ENCODE results near the gene C2CD4B. TPM values are rescaled to one million over a fixed set of nuclear protein-coding genes. Genes with fewer than 3 reads are reported as not detected.

Gene C2CD4B
- total RNA-seq, 1 experiment from 2014 or later: 0.13 TPM

DNA sequence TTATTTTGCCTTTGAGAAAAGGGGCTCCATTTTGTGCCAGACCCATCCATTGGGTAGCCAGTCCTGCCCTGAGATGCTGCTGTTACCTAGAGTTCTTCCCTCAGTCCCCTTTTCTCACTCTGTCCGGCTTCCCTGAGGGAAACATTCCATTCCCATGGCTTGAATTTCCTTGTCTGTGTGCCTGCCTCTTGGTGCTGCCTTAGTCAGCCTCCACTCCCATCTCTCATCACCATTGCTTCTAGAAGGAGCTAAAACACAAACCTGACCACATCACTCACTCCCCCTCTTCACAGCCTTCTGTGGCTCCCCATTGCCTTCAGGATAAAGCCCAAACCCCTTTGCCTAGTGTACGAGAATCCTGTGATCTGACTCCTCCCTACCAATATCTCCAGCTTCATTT lies 25.2 kb upstream of the C2CD4B start:
- H3K4me3 Mint-ChIP-seq: no peak overlapping the region

More for the DNA sequence above, 25.2 kb upstream of the C2CD4B start:
- no peak overlapping the region for H2BK20ac ChIP-seq (ENCODE audit: low read depth, low read length, poor library complexity, severe bottlenecking)
- H3K4ac ChIP-seq (ENCODE audit: low read depth, low read length): no peak overlapping the region
- peak overlapping the region in 1 of 3 experiments; percentile 8; a peak in 1 of 7 replicates for H3K27ac Mint-ChIP-seq
- no peak overlapping the region for H2BK120ac ChIP-seq (ENCODE audit: low read depth, low read length, poor library complexity, severe bottlenecking)
- no peak for TF ChIP-seq CTCF (conservative IDR thresholded peaks at IDR 0.05)
- no peaks in the 10 kb centered on the region for H3K79me1 ChIP-seq (ENCODE audit: insufficient read depth, low read depth, low read length, poor library complexity, severe bottlenecking)
- H2BK5ac ChIP-seq (ENCODE audit: insufficient read length, low read length): no peak overlapping the region
- H2BK15ac ChIP-seq (ENCODE audit: low read depth, low read length): no peak overlapping the region
- no peak overlapping the region for H2AK5ac ChIP-seq (ENCODE audit: insufficient read length, low read length)
- H3K4me1 ChIP-seq (ENCODE audit: insufficient read depth, low read length): no peaks in the 10 kb centered on the region
- no peaks in the 10 kb centered on the region for H3K23me2 ChIP-seq (ENCODE audit: insufficient read length, low read depth, low read length, poor library complexity, severe bottlenecking)
- no peak for DNase-seq
- no peak overlapping the region for H2AFZ ChIP-seq (ENCODE audit: low read length)
- no peaks in the 10 kb centered on the region for H3K79me2 ChIP-seq (ENCODE audit: insufficient read depth, low read length)
- H3K9me3 ChIP-seq (ENCODE audit: control insufficient read depth, low read depth, low read length): no peaks in the 10 kb centered on the region
- no peak overlapping the region for H4K91ac ChIP-seq (ENCODE audit: insufficient read length, low read depth, low read length)
- no peaks in the 10 kb centered on the region for H4K20me1 ChIP-seq (ENCODE audit: control insufficient read depth, insufficient read depth, insufficient read length)
- H4K8ac ChIP-seq (replicated peaks; ENCODE audit: insufficient read length, low read depth, low read length): no peak overlapping the region
- peaks cover 7 to 8% of the 10 kb centered on the region in 2 experiments for H3K4me1 Mint-ChIP-seq
- no peak overlapping the region for H2BK12ac ChIP-seq (ENCODE audit: insufficient read length, low read depth, low read length)
- H3K9me3 Mint-ChIP-seq: peaks cover 0 to 5% of the 10 kb centered on the region in 2 experiments; a peak in 2 of 5 replicates
- no peak overlapping the region for H3K23ac ChIP-seq (ENCODE audit: insufficient read length, low read depth, low read length)
- no peak overlapping the region for H4K5ac ChIP-seq (ENCODE audit: insufficient read length, low read depth, low read length)
- H3K27ac ChIP-seq (ENCODE audit: insufficient read length, low read depth, low read length): no peak overlapping the region
- H3K18ac ChIP-seq (ENCODE audit: insufficient read length, low read depth, low read length): no peak overlapping the region
- H3K9ac ChIP-seq (ENCODE audit: extremely low read depth, insufficient read length, low read length): no peak overlapping the region
- peaks cover 9% of the 10 kb centered on the region for H3K27me3 Mint-ChIP-seq (ENCODE audit: low read depth)
- no peak overlapping the region for H3T11ph ChIP-seq (ENCODE audit: low read length)
- H3K4me2 ChIP-seq (ENCODE audit: insufficient read depth, insufficient read length, low read length): no peak overlapping the region
- H3K27me3 ChIP-seq (ENCODE audit: insufficient read depth, low read length): no peaks in the 10 kb centered on the region
- no peak overlapping the region for H3K56ac ChIP-seq (ENCODE audit: insufficient read length, low read depth, low read length)
- H3K36me3 Mint-ChIP-seq (ENCODE audit: insufficient read depth in 1 of 3, low read depth in 3 of 3): peaks cover 0 to 5% (median 2%) of the 10 kb centered on the region in 3 experiments; a peak in 2 of 7 replicates
- no peak overlapping the region; the same call in 1 of the 2 replicates for H3K14ac ChIP-seq (ENCODE audit: insufficient read depth, low read length)
- no CpG with 5 or more reads among the region's 2 CpGs for WGBS (ENCODE audit: extremely low coverage, insufficient read length, low lambda C conversion rate)
